ENCODE measurements around the gene NFKBIB.
"Not testable (repeated sequence)": the region's sequence is repeated elsewhere in the genome, so short reads cannot be mapped to it uniquely, and the experiment has no call there.

Gene NFKBIB

GRCh38 chr19:38867171-38867780 lies 32.5 kb upstream of the NFKBIB start:
- H3K4me3 Mint-ChIP-seq, result peak overlapping the region in 1 of 2 donors; percentile 39
- DNase-seq (no peak), ATAC-seq (replicated peaks) (no peak)
- H3K4me1 Mint-ChIP-seq, result peaks cover 48 to 73% of the 10 kb centered on the region in 2 donors
- H3K9me3 Mint-ChIP-seq, result peaks cover 0 to 2% of the 10 kb centered on the region in 2 donors
- no peaks in the 10 kb centered on the region for H3K27me3 Mint-ChIP-seq
- H3K27ac Mint-ChIP-seq, result peak overlapping the region; percentile 67
- H3K36me3 Mint-ChIP-seq, result peaks cover 35 to 51% of the 10 kb centered on the region in 2 donors

GRCh38 chr19:38868551-38868950 lies 31.2 kb upstream of the NFKBIB start:
- Mint-ChIP-seq H3K36me3 (peaks cover 41 to 53% of the 10 kb centered on the region in 2 donors), H3K9me3 (peaks cover 0 to 2% of the 10 kb centered on the region in 2 donors), H3K27me3 (no peaks in the 10 kb centered on the region), H3K4me3 (peak overlapping the region; percentile 87 to 98), H3K27ac (peak overlapping the region; percentile 99), H3K4me1 (peaks cover 45 to 68% of the 10 kb centered on the region in 2 donors)
- DNase-seq, result no peak
- ATAC-seq (replicated peaks), result no peak

GRCh38 chr19:38869160-38869835 lies 30.5 kb upstream of the NFKBIB start:
- H3K4me1 Mint-ChIP-seq, result peaks cover 45 to 65% of the 10 kb centered on the region in 2 donors
- peaks cover 44 to 60% of the 10 kb centered on the region in 2 donors for H3K36me3 Mint-ChIP-seq

GRCh38 chr19:38869836-38870607 lies 29.7 kb upstream of the NFKBIB start:
- H3K4me1 Mint-ChIP-seq, result peaks cover 40 to 58% of the 10 kb centered on the region in 2 donors

More at GRCh38 chr19:38869160-38869835, 30.5 kb upstream of the NFKBIB start:
- peak overlapping the region; percentile 87 to 98 for H3K4me3 Mint-ChIP-seq
- peak overlapping the region; percentile 99 for H3K27ac Mint-ChIP-seq
- H3K27me3 Mint-ChIP-seq, result no peaks in the 10 kb centered on the region
- ATAC-seq (replicated peaks) (peak; percentile 38 to 48), DNase-seq (peak; percentile 48)
- H3K9me3 Mint-ChIP-seq, result peaks cover 0 to 2% of the 10 kb centered on the region in 2 donors

GRCh38 chr19:38870612-38871011 lies 29.2 kb upstream of the NFKBIB start:
- ATAC-seq (replicated peaks) (no peak), DNase-seq (no peak)
- Mint-ChIP-seq H3K9me3 (peaks cover 0 to 2% of the 10 kb centered on the region in 2 donors), H3K36me3 (peaks cover 37 to 59% of the 10 kb centered on the region in 2 donors), H3K27ac (peak overlapping the region; percentile 99), H3K27me3 (no peaks in the 10 kb centered on the region), H3K4me3 (peak overlapping the region; percentile 87 to 98), H3K4me1 (peaks cover 34 to 52% of the 10 kb centered on the region in 2 donors)

More at GRCh38 chr19:38869836-38870607, 29.7 kb upstream of the NFKBIB start:
- DNase-seq (peak; percentile 93), ATAC-seq (replicated peaks) (peak; percentile 85 to 89)
- Mint-ChIP-seq H3K36me3 (peaks cover 42 to 63% of the 10 kb centered on the region in 2 donors), H3K4me3 (peak overlapping the region; percentile 87 to 98), H3K9me3 (peaks cover 0 to 2% of the 10 kb centered on the region in 2 donors), H3K27me3 (no peaks in the 10 kb centered on the region), H3K27ac (peak overlapping the region; percentile 99)

- not testable (repeated sequence) for H3K9me3 Mint-ChIP-seq; H3K27me3 Mint-ChIP-seq; DNase-seq; ATAC-seq (replicated peaks); H3K4me3 Mint-ChIP-seq
- Mint-ChIP-seq H3K4me1 (peaks cover 37 to 61% of the 10 kb centered on the region in 2 donors), H3K36me3 (peaks cover 37 to 66% of the 10 kb centered on the region in 2 donors), H3K27ac (peak overlapping the region; percentile 76)
Measured at GRCh38 chr19:38873400-38873799, 26.4 kb upstream of the NFKBIB start.

- peaks cover 26 to 44% of the 10 kb centered on the region in 2 donors for H3K36me3 Mint-ChIP-seq
- DNase-seq (no peak), ATAC-seq (replicated peaks) (no peak)
- no peaks in the 10 kb centered on the region for H3K27me3 Mint-ChIP-seq
- peaks cover 30 to 50% of the 10 kb centered on the region in 2 donors for H3K4me1 Mint-ChIP-seq
- no peaks in the 10 kb centered on the region for H3K9me3 Mint-ChIP-seq
- peak overlapping the region in 1 of 2 donors; percentile 26 for H3K4me3 Mint-ChIP-seq
- H3K27ac Mint-ChIP-seq, result peak overlapping the region; percentile 69
Measured at GRCh38 chr19:38875656-38876395, 23.9 kb upstream of the NFKBIB start.

- Mint-ChIP-seq H3K36me3 (peaks cover 26 to 39% of the 10 kb centered on the region in 2 donors), H3K27me3 (no peaks in the 10 kb centered on the region), H3K27ac (peak within 1 kb of the TSS; percentile 99), H3K4me1 (peaks cover 27 to 46% of the 10 kb centered on the region in 2 donors), H3K4me3 (peak within 1 kb of the TSS; percentile 97), H3K9me3 (no peaks in the 10 kb centered on the region)
- DNase-seq (peak; percentile 58), ATAC-seq (replicated peaks) (peak; percentile 95)
Measured at GRCh38 chr19:38877781-38878574, 21.8 kb upstream of the NFKBIB start, which contains the start of gene RINL. RINL (minus strand) TSS chr19:38878275; CDS start chr19:38876742, 1,533 bp downstream.

GRCh38 chr19:38878575-38879399 lies 21.0 kb upstream of the NFKBIB start:
- Mint-ChIP-seq H3K36me3 (peaks cover 25 to 40% of the 10 kb centered on the region in 2 donors), H3K27ac (peak overlapping the region; percentile 99), H3K4me3 (peak overlapping the region; percentile 97), H3K27me3 (no peaks in the 10 kb centered on the region), H3K4me1 (peaks cover 28 to 48% of the 10 kb centered on the region in 2 donors), H3K9me3 (no peaks in the 10 kb centered on the region)
- no peak for DNase-seq
- ATAC-seq (replicated peaks), result peak; percentile 17 to 32

- no peaks in the 10 kb centered on the region for H3K9me3 Mint-ChIP-seq
- ATAC-seq (replicated peaks) (no peak), DNase-seq (no peak)
- H3K36me3 Mint-ChIP-seq, result peaks cover 22 to 34% of the 10 kb centered on the region in 2 donors
- no peaks in the 10 kb centered on the region for H3K27me3 Mint-ChIP-seq
- H3K4me1 Mint-ChIP-seq, result peaks cover 27 to 49% of the 10 kb centered on the region in 2 donors
- peak overlapping the region; percentile 99 for H3K27ac Mint-ChIP-seq
- H3K4me3 Mint-ChIP-seq, result no peak overlapping the region
Measured at GRCh38 chr19:38879400-38879751, 20.4 kb upstream of the NFKBIB start.

GRCh38 chr19:38880076-38880881 lies 19.5 kb upstream of the NFKBIB start:
- peak overlapping the region; percentile 81 for H3K27ac Mint-ChIP-seq
- H3K36me3 Mint-ChIP-seq, result peaks cover 22 to 32% of the 10 kb centered on the region in 2 donors
- ATAC-seq (replicated peaks), result no peak
- DNase-seq, result no peak
- no peaks in the 10 kb centered on the region for H3K9me3 Mint-ChIP-seq
- H3K4me1 Mint-ChIP-seq, result peaks cover 27 to 49% of the 10 kb centered on the region in 2 donors
- H3K27me3 Mint-ChIP-seq, result no peaks in the 10 kb centered on the region
- no peak overlapping the region for H3K4me3 Mint-ChIP-seq

Measured in stimulated activated naive B cell treated with anti-CD40 and anti-IgM and Interleukin-4, amounts not matched to agents 10 μg/mL and 1 μg/mL and 100 μg/mL, for 72 hours (primary cell).